ENCODE measurements around the gene CYBC1. TPM values are rescaled to one million over a fixed set of nuclear protein-coding genes. Genes with fewer than 3 reads are reported as not detected.

Gene CYBC1
- total RNA-seq, 1 experiment from 2014 or later: 174 TPM

GRCh38 chr17:82411396-82412053, 39.0 kb downstream of the CYBC1 start:
- Histone ChIP-seq H3K4me1 (ENCODE audit: control insufficient read depth, insufficient read depth, low read length) (peaks cover 9% of the 10 kb centered on the region), H3K4me3 (ENCODE audit: low read depth in 2 of 2, low read length in 2 of 2) (no peak overlapping the region), H3K27ac (ENCODE audit: low read length) (no peak overlapping the region), H3K27me3 (ENCODE audit: control insufficient read depth, insufficient read depth, low read length) (no peaks in the 10 kb centered on the region), H3K36me3 (ENCODE audit: control insufficient read depth, insufficient read depth, low read length) (no peaks in the 10 kb centered on the region), H3K9me3 (ENCODE audit: control insufficient read depth, insufficient read depth, low read depth, low read length) (no peaks in the 10 kb centered on the region)
- in situ Hi-C loops (cut with HindIII; ENCODE audit: low pct_unique_long_range_greater_than_20kb, low sequenced_read_pairs): no loop called here
- no peak for DNase-seq (ENCODE audit: low read depth, low spot score)
- no TSS peak for BruUV-seq (replicated peaks)
- no peak for ATAC-seq
- CTCF ChIA-PET: interaction anchor here (0.7 kb wide), 1 partner anchor 41 kb away, joined by 5 read pairs; no protein-coding TSS in a partner anchor
- intact Hi-C loops (cut with micrococcal nuclease; ENCODE audit: unreplicated experiment): no loop called here
- POLR2A ChIA-PET: no interaction called here
- TF ChIP-seq REST (IDR thresholded peaks at IDR 0.05; ENCODE audit: insufficient read depth in 1 of 2, low read depth in 2 of 2, low read length in 1 of 2) (no peak), CTCF (IDR thresholded peaks at IDR 0.05) (no peak), POLR2AphosphoS5 (IDR thresholded peaks at IDR 0.05; ENCODE audit: low read depth, low read length) (no peak), SIN3A (IDR thresholded peaks at IDR 0.05; ENCODE audit: borderline replicate concordance, insufficient read depth, low read depth, low read length) (no peak), TCF7L2 (IDR thresholded peaks at IDR 0.05; ENCODE audit: low read depth, low read length) (no peak)

GRCh38 chr17:82410014-82410716, 40.4 kb downstream of the CYBC1 start:
- Histone ChIP-seq H3K27me3 (ENCODE audit: control insufficient read depth, insufficient read depth, low read length) (no peaks in the 10 kb centered on the region), H3K36me3 (ENCODE audit: control insufficient read depth, insufficient read depth, low read length) (no peaks in the 10 kb centered on the region), H3K9me3 (ENCODE audit: control insufficient read depth, insufficient read depth, low read depth, low read length) (no peaks in the 10 kb centered on the region), H3K4me1 (ENCODE audit: control insufficient read depth, insufficient read depth, low read length) (peaks cover 9% of the 10 kb centered on the region), H3K4me3 (ENCODE audit: low read depth in 2 of 2, low read length in 2 of 2) (no peak overlapping the region), H3K27ac (ENCODE audit: low read length) (no peak overlapping the region)
- ChIA-PET CTCF (interaction anchor here (0.6 to 0.7 kb wide), 2 partner anchors 57 to 73 kb away, joined by 4 to 6 read pairs; no protein-coding TSS in a partner anchor), POLR2A (interaction anchor here (0.6 kb wide), 1 partner anchor 848 kb away, joined by 8 read pairs; no protein-coding TSS in a partner anchor)
- DNase-seq (ENCODE audit: low read depth, low spot score): no peak
- TF ChIP-seq POLR2AphosphoS5 (IDR thresholded peaks at IDR 0.05; ENCODE audit: low read depth, low read length): no peak
- no peak for TF ChIP-seq REST (IDR thresholded peaks at IDR 0.05; ENCODE audit: insufficient read depth in 1 of 2, low read depth in 2 of 2, low read length in 1 of 2)
- TF ChIP-seq SIN3A (IDR thresholded peaks at IDR 0.05; ENCODE audit: borderline replicate concordance, insufficient read depth, low read depth, low read length): no peak
- no peak for TF ChIP-seq TCF7L2 (IDR thresholded peaks at IDR 0.05; ENCODE audit: low read depth, low read length)
- TF ChIP-seq CTCF (IDR thresholded peaks at IDR 0.05): no peak
- ATAC-seq: no peak
- in situ Hi-C loops (cut with HindIII; ENCODE audit: low pct_unique_long_range_greater_than_20kb, low sequenced_read_pairs): no loop called here
- no TSS peak for BruUV-seq (replicated peaks)
- intact Hi-C loops (cut with micrococcal nuclease; ENCODE audit: unreplicated experiment): no loop called here

Data from Panc1 (cell line).